HepG2 (cell line): ENCODE results near the gene ROM1. TPM values are rescaled to one million over a fixed set of nuclear protein-coding genes. Genes with fewer than 3 reads are reported as not detected.

Experiments used
- BHLHE40 ChIP-seq: IDR thresholded peaks from 2 replicates; pipeline ENCODE4 v1.6.1; 2011; ENCODE audit warnings: low read length, improper control_type of control experiment
- ETV5 ChIP-seq: IDR thresholded peaks from 2 replicates; pipeline ENCODE4 v1.6.1; 2018; ENCODE audit warnings: missing biosample characterization, missing genetic modification reagents, inconsistent platforms, borderline replicate concordance
- IKZF4 ChIP-seq: sonication (generic); formaldehyde crosslinking; IDR thresholded peaks from 2 replicates; pipeline ENCODE4 v1.5.1; 2020; ENCODE audit warnings: borderline replicate concordance, mild to moderate bottlenecking, low read depth, missing genetic modification reagents; ENCODE audit errors: not compliant biosample characterization
- IRX3 ChIP-seq: sonication (generic); formaldehyde crosslinking; IDR thresholded peaks from 2 replicates; pipeline ENCODE4 v1.8.1; 2023; ENCODE audit warnings: mild to moderate bottlenecking, low read depth, missing genetic modification reagents, borderline replicate concordance
- MAFK ChIP-seq, 2 experiments: IDR thresholded peaks in 1 of 2; conservative IDR thresholded peaks in 1 of 2; 2 replicates each; pipeline ENCODE4 v1.6.1; 2011; ENCODE audit warnings: improper control_type of control experiment in 2 of 2, low read length in 2 of 2
- NFE2L1 ChIP-seq: sonication (generic); formaldehyde crosslinking; IDR thresholded peaks from 2 replicates; pipeline ENCODE4 v1.4.0; 2020; ENCODE audit warnings: missing genetic modification reagents, mild to moderate bottlenecking, borderline replicate concordance
- PAX8 ChIP-seq: sonication (generic); formaldehyde crosslinking; IDR thresholded peaks from 2 replicates; pipeline ENCODE4 v1.8.0; 2022; ENCODE audit warnings: mild to moderate bottlenecking, missing genetic modification reagents, borderline replicate concordance
- SUZ12 ChIP-seq: fragments of 150-350 bp; IDR thresholded peaks from 2 replicates; pipeline ENCODE4 v1.6.1; 2014; ENCODE audit warnings: low read depth, low read length
- TEAD3 ChIP-seq: optimal IDR thresholded peaks from 2 replicates; pipeline ENCODE3; 2016; ENCODE audit warnings: borderline replicate concordance
- ZFX ChIP-seq: sonication (generic); formaldehyde crosslinking; IDR thresholded peaks from 2 replicates; pipeline ENCODE4 v1.4.0; 2020; ENCODE audit warnings: mild to moderate bottlenecking, low read depth, missing genetic modification reagents, moderate library complexity
- ZNF30 ChIP-seq: sonication (generic); formaldehyde crosslinking; IDR thresholded peaks from 2 replicates; pipeline ENCODE4 v1.5.0; 2020; ENCODE audit warnings: mild to moderate bottlenecking, missing genetic modification reagents
- ZNF441 ChIP-seq: sonication (generic); formaldehyde crosslinking; IDR thresholded peaks from 2 replicates; pipeline ENCODE4 v1.7.0; 2021; ENCODE audit warnings: missing genetic modification reagents, borderline replicate concordance
- ZNF468 ChIP-seq: sonication (generic); formaldehyde crosslinking; IDR thresholded peaks from 2 replicates; pipeline ENCODE4 v1.8.0; 2022; ENCODE audit warnings: mild to moderate bottlenecking, moderate library complexity, missing genetic modification reagents
- ZNF792 ChIP-seq: IDR thresholded peaks from 2 replicates; pipeline ENCODE4 v1.6.1; 2016
- polyA plus RNA-seq, 8 experiments: library from polyadenylated mRNA; depleted of rRNA in 3 of 8; stranded (reverse) in 7 of 8; unstranded in 1 of 8; fragments of >200 nt; fragmentation: Illumina TruSeq in 4 of 8; extraction: Trizol in 4 of 8; gene quantifications; 2 replicates each; pipeline versions ENCODE4 v1.2.1 to v1.2.3, GENCODE V29; 2011 to 2016; ENCODE audit warnings: low read depth in 4 of 8, missing spikeins in 1 of 8, mixed read lengths in 1 of 8; ENCODE audit not compliant: insufficient read depth in 1 of 8
- total RNA-seq, 5 experiments: library from RNA; depleted of rRNA; stranded (reverse); fragments of >200 nt; fragmentation: Illumina TruSeq; extraction: Trizol; gene quantifications; 2 replicates each; pipeline ENCODE4 v1.2.3, GENCODE V29; 2016; ENCODE audit warnings: low read depth in 1 of 5
- TF ChIP-seq, protein P1 (sequence below): fragments of 450-650 bp; IDR thresholded peaks from 2 replicates; pipeline ENCODE4 v1.6.1; 2016
- TF ChIP-seq, protein P2 (sequence below): conservative IDR thresholded peaks from 2 replicates; pipeline ENCODE4 v1.6.1; 2018; ENCODE audit warnings: missing genetic modification reagents
- TF ChIP-seq, protein P3 (sequence below): sonication (generic); formaldehyde crosslinking; IDR thresholded peaks from 2 replicates; pipeline ENCODE4 v1.4.0; 2020; ENCODE audit warnings: missing genetic modification reagents
- TF ChIP-seq, protein P4 (sequence below): sonication (generic); formaldehyde crosslinking; IDR thresholded peaks from 2 replicates; pipeline ENCODE4 v1.8.0; 2022; ENCODE audit warnings: low read depth, missing genetic modification reagents
- TF ChIP-seq, protein P5 (sequence below), 2 experiments: IDR thresholded peaks; 2 replicates each; pipeline ENCODE4 v1.6.1; 2011 to 2012; ENCODE audit warnings: low read length in 2 of 2, borderline replicate concordance in 1 of 2, low read depth in 1 of 2, mild to moderate bottlenecking in 1 of 2, moderate library complexity in 1 of 2

The ROM1 gene
- total and polyA plus RNA-seq, 2 of the 13 experiments (the other 11 are each of a cell fraction or from before 2014, with no cell fraction given), result 1.2 to 2.4 TPM

DNA sequence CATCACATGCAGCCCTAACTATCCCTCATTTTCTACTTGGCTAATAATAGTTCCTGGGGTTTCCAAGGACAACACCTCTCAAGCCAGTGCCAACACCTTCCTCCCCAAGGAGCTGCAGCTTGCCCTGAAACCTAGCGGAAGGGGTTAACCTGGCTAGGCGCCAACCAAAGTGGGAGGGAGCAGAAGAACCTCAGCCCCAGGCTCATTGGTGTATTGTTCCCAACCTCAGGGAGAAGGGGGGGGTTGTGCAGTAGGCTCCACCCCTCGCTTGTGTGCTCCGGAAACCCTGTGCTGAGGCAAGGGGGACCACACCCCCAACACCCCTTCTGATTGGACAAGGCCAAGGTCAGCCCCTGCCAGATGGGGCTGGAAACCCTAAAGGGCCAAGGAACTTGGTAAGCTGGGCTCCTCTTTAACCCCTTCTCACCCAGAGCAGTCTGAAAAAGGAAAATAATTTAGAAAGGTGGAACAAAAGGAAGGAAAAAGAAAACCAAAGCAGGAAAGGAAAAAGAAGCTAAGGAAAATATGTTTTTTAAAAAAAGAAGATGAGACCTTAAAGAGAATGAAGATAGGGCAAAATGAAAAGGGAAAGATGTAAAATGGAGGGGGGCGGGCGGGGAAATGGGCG lies 13.9 kb upstream of the ROM1 start (continued):
- TF ChIP-seq IRX3 (CRISPR knock-in tag), result no peak
- TF ChIP-seq ZNF441, result no peak
- TF ChIP-seq SUZ12, result no peak
- TF ChIP-seq BHLHE40, result no peak
- TF ChIP-seq, protein P1, sequence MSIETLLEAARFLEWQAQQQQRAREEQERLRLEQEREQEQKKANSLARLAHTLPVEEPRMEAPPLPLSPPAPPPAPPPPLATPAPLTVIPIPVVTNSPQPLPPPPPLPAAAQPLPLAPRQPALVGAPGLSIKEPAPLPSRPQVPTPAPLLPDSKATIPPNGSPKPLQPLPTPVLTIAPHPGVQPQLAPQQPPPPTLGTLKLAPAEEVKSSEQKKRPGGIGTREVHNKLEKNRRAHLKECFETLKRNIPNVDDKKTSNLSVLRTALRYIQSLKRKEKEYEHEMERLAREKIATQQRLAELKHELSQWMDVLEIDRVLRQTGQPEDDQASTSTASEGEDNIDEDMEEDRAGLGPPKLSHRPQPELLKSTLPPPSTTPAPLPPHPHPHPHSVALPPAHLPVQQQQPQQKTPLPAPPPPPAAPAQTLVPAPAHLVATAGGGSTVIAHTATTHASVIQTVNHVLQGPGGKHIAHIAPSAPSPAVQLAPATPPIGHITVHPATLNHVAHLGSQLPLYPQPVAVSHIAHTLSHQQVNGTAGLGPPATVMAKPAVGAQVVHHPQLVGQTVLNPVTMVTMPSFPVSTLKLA, result 0 out of 2 replicates have a peak, but pooled peaks have one; percentile 6
- TF ChIP-seq, protein P2, sequence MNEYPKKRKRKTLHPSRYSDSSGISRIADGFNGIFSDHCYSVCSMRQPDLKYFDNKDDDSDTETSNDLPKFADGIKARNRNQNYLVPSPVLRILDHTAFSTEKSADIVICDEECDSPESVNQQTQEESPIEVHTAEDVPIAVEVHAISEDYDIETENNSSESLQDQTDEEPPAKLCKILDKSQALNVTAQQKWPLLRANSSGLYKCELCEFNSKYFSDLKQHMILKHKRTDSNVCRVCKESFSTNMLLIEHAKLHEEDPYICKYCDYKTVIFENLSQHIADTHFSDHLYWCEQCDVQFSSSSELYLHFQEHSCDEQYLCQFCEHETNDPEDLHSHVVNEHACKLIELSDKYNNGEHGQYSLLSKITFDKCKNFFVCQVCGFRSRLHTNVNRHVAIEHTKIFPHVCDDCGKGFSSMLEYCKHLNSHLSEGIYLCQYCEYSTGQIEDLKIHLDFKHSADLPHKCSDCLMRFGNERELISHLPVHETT (CRISPR knock-in tag), result no peak
- TF ChIP-seq ZFX (CRISPR knock-in tag), result peak; percentile 27; the same call in 1 of the 2 replicates
- TF ChIP-seq PAX8, result no peak
- TF ChIP-seq ZNF792, result no peak
- TF ChIP-seq ZNF468 (CRISPR knock-in tag), result no peak
- no peak for TF ChIP-seq MAFK (conservative IDR thresholded peaks at IDR 0.05 in 1 of 2, IDR thresholded peaks at IDR 0.05 in 1 of 2; ENCODE audit: low read length in 2 of 2)
- TF ChIP-seq ZNF30 (CRISPR knock-in tag), result no peak
- TF ChIP-seq, protein P3, sequence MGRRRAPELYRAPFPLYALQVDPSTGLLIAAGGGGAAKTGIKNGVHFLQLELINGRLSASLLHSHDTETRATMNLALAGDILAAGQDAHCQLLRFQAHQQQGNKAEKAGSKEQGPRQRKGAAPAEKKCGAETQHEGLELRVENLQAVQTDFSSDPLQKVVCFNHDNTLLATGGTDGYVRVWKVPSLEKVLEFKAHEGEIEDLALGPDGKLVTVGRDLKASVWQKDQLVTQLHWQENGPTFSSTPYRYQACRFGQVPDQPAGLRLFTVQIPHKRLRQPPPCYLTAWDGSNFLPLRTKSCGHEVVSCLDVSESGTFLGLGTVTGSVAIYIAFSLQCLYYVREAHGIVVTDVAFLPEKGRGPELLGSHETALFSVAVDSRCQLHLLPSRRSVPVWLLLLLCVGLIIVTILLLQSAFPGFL (CRISPR knock-in tag), result no peak
- TF ChIP-seq IKZF4 (CRISPR knock-in tag), result no peak
- TF ChIP-seq, protein P4, sequence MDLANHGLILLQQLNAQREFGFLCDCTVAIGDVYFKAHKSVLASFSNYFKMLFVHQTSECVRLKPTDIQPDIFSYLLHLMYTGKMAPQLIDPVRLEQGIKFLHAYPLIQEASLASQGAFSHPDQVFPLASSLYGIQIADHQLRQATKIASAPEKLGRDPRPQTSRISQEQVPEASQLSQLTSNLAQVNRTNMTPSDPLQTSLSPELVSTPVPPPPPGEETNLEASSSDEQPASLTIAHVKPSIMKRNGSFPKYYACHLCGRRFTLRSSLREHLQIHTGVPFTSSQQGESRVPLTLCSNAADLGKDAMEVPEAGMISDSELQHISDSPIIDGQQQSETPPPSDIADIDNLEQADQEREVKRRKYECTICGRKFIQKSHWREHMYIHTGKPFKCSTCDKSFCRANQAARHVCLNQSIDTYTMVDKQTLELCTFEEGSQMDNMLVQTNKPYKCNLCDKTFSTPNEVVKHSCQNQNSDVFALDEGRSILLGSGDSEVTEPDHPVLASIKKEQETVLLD (CRISPR knock-in tag), result no peak
- no peak for TF ChIP-seq NFE2L1 (CRISPR knock-in tag)
- peak; percentile 37 for TF ChIP-seq TEAD3 (CRISPR knock-in tag)
- peak; percentile 86; the same call in 1 of the 2 replicates for TF ChIP-seq ETV5 (CRISPR knock-in tag)
- TF ChIP-seq, protein P5, sequence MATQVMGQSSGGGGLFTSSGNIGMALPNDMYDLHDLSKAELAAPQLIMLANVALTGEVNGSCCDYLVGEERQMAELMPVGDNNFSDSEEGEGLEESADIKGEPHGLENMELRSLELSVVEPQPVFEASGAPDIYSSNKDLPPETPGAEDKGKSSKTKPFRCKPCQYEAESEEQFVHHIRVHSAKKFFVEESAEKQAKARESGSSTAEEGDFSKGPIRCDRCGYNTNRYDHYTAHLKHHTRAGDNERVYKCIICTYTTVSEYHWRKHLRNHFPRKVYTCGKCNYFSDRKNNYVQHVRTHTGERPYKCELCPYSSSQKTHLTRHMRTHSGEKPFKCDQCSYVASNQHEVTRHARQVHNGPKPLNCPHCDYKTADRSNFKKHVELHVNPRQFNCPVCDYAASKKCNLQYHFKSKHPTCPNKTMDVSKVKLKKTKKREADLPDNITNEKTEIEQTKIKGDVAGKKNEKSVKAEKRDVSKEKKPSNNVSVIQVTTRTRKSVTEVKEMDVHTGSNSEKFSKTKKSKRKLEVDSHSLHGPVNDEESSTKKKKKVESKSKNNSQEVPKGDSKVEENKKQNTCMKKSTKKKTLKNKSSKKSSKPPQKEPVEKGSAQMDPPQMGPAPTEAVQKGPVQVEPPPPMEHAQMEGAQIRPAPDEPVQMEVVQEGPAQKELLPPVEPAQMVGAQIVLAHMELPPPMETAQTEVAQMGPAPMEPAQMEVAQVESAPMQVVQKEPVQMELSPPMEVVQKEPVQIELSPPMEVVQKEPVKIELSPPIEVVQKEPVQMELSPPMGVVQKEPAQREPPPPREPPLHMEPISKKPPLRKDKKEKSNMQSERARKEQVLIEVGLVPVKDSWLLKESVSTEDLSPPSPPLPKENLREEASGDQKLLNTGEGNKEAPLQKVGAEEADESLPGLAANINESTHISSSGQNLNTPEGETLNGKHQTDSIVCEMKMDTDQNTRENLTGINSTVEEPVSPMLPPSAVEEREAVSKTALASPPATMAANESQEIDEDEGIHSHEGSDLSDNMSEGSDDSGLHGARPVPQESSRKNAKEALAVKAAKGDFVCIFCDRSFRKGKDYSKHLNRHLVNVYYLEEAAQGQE (IDR thresholded peaks at IDR 0.05; ENCODE audit: borderline replicate concordance in 1 of 2, low read depth in 1 of 2, low read length in 2 of 2), result no peak
